Mononuclear cell (primary cell): Measurements from ENCODE around the gene SEMA4D. TPM values are rescaled to one million over a fixed set of nuclear protein-coding genes. Genes with fewer than 3 reads are reported as not detected.

Experiments used
- H3K27me3 ChIP-seq: 2 replicates; pipeline ENCODE4 v1.6.0; 2011; ENCODE audit warnings: low read length, control low read depth; ENCODE audit not compliant: insufficient read depth
- H3K4me1 ChIP-seq: 2 replicates; pipeline ENCODE4 v1.5.1; 2011; ENCODE audit warnings: mild to moderate bottlenecking, low read length, control low read depth; ENCODE audit not compliant: insufficient read depth
- H3K4me3 ChIP-seq: 2 replicates; pipeline ENCODE4 v1.5.1; 2011; ENCODE audit warnings: mild to moderate bottlenecking, low read length, moderate library complexity
- H3K9me3 ChIP-seq: 2 replicates; pipeline ENCODE4 v1.5.1; 2011; ENCODE audit warnings: low read depth, mild to moderate bottlenecking, control low read depth, low read length
- total RNA-seq: library from RNA; depleted of rRNA; stranded (reverse); fragments of >200 nt; gene quantifications from one replicate; pipeline ENCODE4 v1.2.3, GENCODE V29; 2012

Gene SEMA4D
- total RNA-seq, 1 donor, result 126 TPM

DNA sequence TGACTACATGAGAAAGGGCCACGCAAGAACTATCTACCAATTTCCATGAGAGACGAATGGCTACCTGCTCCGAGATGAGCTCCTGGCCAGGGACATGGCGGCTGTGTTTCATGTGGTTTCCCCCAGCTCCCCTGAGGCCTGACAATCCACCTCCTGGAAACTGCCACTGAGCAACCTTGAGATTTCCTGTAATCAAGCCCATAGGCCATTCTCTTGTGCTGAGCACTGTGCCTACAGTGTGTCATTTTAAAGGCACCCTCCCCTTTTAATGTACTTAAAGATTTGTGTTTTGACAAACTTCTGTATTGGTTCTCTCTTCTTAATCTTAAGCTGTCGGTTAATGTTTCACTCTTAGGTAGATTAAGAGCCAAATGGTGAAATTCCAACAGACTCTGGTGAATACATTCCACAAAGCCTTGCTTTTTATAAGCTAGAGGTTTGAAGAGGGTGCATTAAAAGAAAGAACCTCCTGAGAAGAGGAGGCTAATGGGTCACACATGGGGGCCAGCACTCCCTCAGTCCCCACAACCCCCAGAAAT, 107.3 kb downstream of the SEMA4D start:
- H3K4me1 ChIP-seq, result peaks cover 37% of the 10 kb centered on the region
- no peaks in the 10 kb centered on the region for H3K27me3 ChIP-seq
- H3K9me3 ChIP-seq, result no peaks in the 10 kb centered on the region
- H3K4me3 ChIP-seq, result no peak overlapping the region

DNA sequence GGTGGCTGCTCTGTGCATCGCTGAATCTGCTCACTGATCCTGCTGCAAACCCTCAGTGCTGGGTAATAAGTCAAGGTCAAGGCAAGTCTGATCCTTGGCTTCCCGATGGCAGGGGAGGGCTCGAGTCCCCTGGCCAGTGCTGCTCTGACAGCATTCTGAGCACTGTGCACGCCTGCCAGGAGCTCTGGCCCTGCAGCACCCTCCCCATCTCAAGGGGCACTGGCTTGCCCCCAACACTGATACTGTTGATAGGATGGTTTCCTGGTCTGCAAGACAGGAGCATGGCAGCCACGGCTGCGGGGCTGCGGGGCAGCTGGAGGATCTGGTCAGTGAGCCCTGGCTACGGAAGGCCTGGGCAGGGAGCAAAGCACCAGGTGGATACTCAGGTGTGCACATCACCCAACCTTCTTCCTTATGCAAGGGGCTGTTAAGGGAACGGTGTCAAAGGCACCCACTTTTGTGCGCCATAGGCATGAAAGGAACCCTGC, 107.8 kb downstream of the SEMA4D start:
- Histone ChIP-seq H3K4me3 (no peak overlapping the region), H3K9me3 (no peaks in the 10 kb centered on the region), H3K4me1 (peaks cover 37% of the 10 kb centered on the region), H3K27me3 (no peaks in the 10 kb centered on the region)

DNA sequence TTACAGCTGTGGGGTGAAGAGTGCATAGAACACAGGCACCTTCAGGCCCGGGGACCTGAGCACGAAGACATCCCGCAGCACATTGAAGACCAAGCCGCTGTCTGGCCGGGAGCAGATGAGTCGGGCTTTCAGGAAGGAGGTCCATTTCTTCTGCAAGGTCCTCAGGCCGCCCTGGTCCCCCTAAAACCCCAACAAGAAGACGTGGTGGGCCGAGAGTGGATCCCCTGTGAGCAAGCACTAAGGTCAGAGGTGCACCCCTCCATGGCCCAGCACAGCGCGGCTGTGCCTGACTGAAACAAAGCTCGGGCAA, 109.1 kb downstream of the SEMA4D start:
- Histone ChIP-seq H3K4me1 (peaks cover 39% of the 10 kb centered on the region), H3K9me3 (no peaks in the 10 kb centered on the region), H3K27me3 (no peaks in the 10 kb centered on the region), H3K4me3 (no peak overlapping the region)

DNA sequence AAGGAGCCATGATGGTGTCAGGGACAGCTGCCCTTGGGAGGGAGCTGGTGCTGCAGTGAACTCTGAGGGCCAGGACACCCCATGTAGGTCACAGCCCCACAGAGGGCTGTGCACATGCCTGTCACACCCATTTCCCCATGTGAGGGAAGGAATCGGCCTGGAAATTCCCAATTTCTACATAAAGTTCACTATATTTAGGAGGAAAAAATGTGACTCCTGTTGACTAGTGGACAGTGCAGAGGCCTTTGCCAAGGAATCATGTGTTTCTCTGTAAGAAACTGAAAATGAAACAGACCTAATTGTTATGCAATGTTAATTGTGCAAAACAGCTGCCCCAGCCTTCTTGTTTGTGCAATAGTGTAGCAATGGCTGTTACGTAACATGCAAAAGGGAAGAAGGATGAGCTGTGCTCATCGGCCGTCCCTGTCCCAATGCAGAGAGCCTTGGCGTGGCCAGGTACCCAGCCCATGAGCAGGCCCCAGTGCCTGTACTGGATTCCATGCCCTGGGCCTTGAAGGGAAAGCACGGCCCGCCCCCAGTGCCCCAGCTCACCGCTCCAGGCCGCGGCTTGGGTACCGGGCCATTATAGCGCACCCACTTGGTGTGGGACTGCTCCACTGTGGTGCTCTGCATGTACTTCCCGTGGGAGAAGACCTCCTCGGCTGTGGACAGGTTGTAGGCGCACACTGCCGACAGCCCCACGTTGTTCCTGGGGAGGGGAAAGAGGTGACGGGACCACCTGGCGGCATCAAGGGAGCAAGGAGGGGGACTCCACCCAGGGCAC, 109.6 kb downstream of the SEMA4D start:
- Histone ChIP-seq H3K27me3 (no peaks in the 10 kb centered on the region), H3K9me3 (no peaks in the 10 kb centered on the region), H3K4me1 (peaks cover 44% of the 10 kb centered on the region), H3K4me3 (no peak overlapping the region)

DNA sequence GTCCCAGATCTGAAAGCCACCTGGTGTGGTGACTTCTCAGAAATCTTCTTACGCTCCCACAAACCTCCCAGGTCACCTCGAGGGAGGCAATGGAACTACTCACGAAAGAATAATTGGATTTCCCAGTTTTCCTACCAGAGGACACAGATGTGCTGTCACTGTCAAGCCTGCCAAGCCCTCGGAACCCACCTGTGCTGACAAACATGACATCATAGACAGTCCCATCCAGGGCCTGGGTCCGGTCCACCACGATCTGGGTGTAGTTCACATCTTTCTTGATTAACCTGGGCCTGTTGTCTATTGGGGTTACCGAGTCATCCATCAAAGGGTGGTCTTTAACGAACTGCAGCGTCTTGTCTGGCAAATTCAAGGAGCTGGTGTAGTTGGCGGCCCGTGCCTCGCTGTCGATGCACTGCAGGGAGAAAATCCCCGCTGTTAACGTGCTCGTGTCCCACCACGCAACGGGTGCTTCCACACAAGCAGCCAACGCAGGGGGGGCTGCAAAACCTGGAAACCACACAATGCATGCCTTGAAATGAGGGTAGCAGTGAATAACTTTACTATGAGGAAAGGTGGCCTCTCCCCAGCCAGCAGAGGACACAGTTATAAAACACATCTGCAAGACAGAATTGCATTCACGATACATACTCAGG, 110.6 kb downstream of the SEMA4D start:
- H3K4me3 ChIP-seq, result no peak overlapping the region
- peaks cover 52% of the 10 kb centered on the region for H3K4me1 ChIP-seq
- H3K27me3 ChIP-seq, result no peaks in the 10 kb centered on the region
- no peaks in the 10 kb centered on the region for H3K9me3 ChIP-seq

DNA sequence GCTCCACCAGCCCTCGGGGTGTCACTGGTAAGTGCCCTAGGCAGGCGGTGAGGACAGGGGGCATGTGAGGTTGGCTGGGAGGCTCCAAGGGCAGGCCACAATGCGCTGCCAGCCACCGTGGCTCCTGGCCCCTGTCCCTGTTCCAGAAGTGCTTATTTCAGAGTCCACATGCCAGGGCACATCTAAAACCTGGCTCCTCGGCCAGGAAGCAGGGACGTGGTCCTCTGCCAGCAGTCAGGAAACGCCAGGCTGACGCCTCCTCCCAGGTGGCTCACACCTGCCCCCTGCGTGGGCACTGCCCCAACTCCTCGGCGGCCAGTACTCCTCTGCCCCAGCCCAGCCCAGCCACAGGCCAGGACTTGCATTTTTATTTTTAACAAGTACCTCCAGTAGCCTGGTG, 111.1 kb downstream of the SEMA4D start:
- Histone ChIP-seq H3K9me3 (no peaks in the 10 kb centered on the region), H3K4me3 (no peak overlapping the region), H3K4me1 (peaks cover 55% of the 10 kb centered on the region), H3K27me3 (no peaks in the 10 kb centered on the region)

DNA sequence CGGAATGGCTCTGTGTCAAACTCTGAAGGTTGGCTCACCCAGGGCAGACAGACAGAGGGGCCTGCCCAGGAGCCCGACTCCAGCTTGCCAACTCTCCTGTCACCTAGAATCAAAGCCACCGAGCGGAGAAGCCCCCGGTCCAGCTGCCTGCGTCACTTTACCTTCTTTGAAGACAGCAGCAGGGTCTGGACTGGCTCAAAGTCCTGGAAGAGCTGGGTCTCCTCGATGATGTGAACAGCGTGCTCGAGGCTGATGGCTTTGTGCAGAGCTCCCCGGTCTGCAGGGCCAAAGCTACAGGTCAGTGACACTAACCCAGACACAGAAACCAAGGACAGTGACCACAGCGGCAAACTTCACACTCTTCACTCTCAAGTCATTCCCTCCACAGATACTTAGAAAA, 111.7 kb downstream of the SEMA4D start:
- Histone ChIP-seq H3K4me3 (no peak overlapping the region), H3K9me3 (no peaks in the 10 kb centered on the region), H3K4me1 (peaks cover 61% of the 10 kb centered on the region), H3K27me3 (no peaks in the 10 kb centered on the region)

DNA sequence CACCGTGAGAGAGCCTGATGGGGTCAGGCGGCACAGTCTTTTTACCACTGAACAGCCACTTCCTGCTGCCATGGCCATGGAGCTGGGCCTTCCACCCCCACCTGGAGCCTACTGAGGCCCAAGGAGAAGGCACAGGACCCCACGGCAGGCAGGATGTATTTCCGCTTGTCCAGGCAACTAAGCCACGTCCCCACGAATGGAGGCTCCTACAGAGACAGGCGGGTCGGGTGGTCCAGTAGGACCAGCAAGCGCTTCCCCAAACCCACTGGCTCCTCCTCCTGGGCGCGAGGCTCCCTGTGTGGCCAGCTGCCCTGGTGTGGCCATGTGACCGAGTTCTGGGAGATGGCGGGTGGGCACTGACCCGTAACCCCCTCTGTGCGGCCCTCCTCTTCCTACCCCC, 113.1 kb downstream of the SEMA4D start:
- no peaks in the 10 kb centered on the region for H3K9me3 ChIP-seq
- no peak overlapping the region for H3K4me3 ChIP-seq
- no peaks in the 10 kb centered on the region for H3K27me3 ChIP-seq
- H3K4me1 ChIP-seq, result peaks cover 70% of the 10 kb centered on the region

DNA sequence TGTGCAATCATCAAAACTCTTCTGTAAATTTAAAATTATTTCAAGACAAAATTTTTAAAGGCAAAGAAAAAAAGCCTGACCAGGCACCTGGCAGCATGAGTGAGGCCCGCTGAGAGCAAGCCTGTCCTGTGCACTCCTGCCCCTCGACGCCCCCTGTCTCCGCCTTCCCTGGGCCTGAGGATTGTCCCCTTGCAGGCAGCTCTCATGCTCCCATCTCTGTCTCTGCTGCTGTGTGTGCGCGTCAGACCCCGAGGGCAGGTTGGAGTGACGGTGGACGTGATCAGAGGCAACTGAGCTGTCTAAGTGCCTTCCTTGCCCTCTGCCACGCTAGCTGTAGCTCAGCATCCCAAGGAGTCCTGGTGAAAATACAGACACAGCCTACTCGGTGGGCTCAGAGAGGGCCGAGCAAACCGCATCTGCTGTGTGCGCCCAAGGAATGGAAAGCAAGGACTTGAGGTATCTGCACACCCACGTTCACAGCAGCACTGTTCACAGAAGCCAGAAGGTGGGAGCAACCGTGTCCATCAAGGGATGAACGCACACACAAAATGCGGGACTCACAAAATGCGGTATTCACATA, 114.1 kb downstream of the SEMA4D start:
- Histone ChIP-seq H3K27me3 (no peaks in the 10 kb centered on the region), H3K4me3 (no peak overlapping the region), H3K4me1 (peaks cover 70% of the 10 kb centered on the region), H3K9me3 (no peaks in the 10 kb centered on the region)

DNA sequence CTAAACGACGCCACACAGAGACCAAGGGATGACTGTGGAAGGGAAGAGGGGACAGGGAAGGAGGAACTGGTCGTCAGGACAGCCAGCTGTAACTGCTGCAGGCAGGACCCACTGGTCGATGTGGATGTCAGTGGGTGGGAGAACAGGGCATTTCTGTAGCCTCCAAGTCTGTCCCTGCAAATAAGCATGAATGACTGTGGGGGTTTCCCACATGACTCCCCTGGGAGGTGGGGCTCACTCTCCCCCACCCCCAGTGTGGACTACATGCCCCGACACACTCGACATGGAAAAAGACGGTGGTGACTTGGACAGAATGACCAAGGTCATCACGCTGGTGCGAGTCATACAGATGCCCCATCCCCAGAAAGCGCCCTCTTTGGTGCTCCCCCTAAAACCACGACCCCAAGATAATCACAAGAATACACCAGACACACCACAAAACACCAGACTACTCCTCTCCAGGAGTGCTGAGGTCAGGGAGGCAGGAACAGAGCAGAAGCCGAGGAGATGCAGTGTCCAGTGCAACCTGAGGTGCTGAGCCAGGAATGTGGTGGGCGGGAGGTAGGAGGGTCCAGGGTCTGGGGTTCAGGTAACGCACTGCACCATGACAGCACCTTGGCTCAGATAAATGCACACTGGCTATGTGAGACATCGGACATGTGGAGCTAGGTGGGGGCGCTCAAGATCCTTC, 114.7 kb downstream of the SEMA4D start:
- Histone ChIP-seq H3K27me3 (no peaks in the 10 kb centered on the region), H3K4me1 (peaks cover 71% of the 10 kb centered on the region), H3K4me3 (no peak overlapping the region), H3K9me3 (no peaks in the 10 kb centered on the region)

DNA sequence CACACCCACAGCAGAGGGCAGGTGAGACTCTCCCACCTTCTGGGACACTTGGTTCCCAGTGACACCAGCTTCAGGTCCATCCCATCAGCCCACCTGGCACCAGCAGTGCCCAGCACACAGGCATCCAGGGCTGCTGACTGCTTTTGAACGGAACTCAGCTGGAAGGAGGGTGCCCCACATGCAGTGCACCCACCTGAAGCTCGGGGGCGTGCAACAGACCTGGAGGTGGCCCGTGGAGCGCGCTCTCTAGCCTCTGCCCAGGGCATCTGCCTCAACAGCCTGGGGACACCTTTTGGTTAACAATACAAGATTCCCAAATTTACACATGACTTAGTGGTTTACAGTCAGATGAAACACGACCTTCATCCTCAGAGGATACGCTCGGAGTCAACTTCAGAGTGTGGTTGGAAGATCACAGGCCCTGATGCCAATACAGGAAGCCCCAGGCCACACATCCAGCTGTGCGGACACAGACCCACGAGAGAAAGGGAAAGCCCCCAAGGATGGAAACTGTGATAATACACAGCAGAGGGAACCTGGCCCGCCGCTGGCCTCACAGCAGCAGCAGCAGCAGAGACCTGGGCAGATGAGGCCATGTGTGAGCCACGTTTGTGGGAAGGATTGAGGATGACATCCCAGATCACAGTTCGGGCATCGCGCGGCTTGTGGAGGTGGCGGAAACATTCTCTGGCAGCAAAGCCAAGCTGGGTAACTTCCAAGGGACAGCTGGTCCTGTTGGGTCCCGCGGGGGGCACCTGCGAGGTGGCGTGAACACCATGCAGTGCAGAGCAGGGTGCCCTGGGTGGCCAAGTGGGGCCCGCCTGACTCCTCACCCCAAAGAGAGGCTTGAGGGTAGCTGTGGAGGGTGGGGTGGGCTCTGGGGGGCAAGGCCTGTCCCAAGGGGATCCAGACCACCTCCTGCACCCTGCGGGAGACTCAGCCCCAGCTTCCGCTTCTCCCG, 115.6 kb downstream of the SEMA4D start:
- H3K27me3 ChIP-seq, result no peaks in the 10 kb centered on the region
- peaks cover 63% of the 10 kb centered on the region for H3K4me1 ChIP-seq
- H3K4me3 ChIP-seq, result no peak overlapping the region
- H3K9me3 ChIP-seq, result no peaks in the 10 kb centered on the region

DNA sequence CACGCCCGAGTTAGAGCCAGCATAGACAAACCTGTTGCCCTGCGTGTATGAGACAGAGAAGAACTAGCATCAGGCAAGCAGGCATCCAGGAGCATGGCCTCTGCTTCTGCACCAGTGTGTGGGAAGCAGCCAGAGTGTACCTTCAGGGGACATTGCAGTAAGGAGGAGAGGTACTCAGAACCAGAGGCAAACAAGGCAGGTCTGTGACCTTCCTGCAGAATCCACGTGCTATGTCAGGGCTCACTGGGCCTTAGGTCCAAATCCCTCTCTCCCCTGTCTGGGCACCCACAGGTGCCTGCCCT, 116.7 kb downstream of the SEMA4D start:
- Histone ChIP-seq H3K9me3 (no peaks in the 10 kb centered on the region), H3K27me3 (no peaks in the 10 kb centered on the region), H3K4me1 (peaks cover 67% of the 10 kb centered on the region), H3K4me3 (no peak overlapping the region)

DNA sequence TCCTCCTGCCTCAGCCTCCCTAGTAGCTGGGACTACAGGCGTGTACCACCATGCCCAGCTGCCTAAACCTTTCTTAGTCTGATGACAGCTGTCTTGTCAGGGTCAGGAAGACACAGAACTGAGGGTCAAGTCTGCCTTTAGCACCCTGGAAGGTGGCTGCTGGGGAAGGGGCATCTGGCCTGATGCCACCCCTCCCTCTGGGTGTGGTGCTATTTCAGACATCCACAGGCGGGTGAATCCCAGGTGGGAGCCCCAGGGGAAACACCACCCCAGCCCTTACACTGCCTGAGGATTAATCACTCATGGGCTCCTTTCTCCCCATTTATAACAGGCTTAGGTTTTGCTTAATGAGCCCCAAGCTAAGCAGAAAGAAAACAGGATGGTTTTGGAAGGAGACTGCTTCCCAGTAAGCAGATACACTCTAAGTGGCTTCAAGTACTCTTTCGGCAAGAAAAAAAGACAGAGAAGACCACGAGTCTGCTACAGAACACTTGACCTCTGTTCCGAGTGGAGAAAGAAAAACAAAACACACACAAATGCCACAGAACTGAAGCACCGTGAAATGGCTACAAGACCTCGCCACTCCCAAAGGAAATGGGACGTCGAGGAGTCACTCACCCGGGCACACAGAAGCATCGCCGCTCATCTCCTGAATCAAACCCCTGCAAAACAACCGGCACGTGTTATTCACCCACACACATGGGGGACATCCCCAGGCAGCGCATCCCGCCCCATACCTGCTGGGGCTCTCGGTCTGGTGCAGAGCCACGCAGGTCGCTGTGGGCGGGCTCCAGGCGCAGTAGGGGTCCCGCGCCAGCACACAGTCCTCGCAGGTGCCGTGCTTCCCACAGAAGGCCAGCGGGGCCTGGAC, 117.2 kb downstream of the SEMA4D start:
- peaks cover 73% of the 10 kb centered on the region for H3K4me1 ChIP-seq
- no peak overlapping the region for H3K4me3 ChIP-seq
- H3K9me3 ChIP-seq, result no peaks in the 10 kb centered on the region
- no peaks in the 10 kb centered on the region for H3K27me3 ChIP-seq
